CD4-positive, alpha-beta T cell (primary cell): ENCODE measurements around the gene SCUBE1. TPM values are rescaled to one million over a fixed set of nuclear protein-coding genes. Genes with fewer than 3 reads are reported as not detected.

Experiments
- ATAC-seq: fragments of 200-7000 bp; cut with Tn5 transposase; one replicate; pipeline ENCODE4 v1.10.0; 2022; ENCODE audit warnings: mild to moderate bottlenecking; ENCODE audit not compliant: poor library complexity
- CTCF ChIA-PET: fragments of 350-600 bp; sonication (Branson Sonifier 250); formaldehyde crosslinking; loops from one replicate; lab custom pipeline; 2021; ENCODE audit warnings: antibody characterized with exemption, inconsistent platforms; lab: Charles Lee
- POLR2A ChIA-PET: fragments of 350-600 bp; sonication (Branson Sonifier 250); formaldehyde crosslinking; loops from one replicate; lab custom pipeline; 2021; ENCODE audit warnings: antibody characterized with exemption, inconsistent platforms; lab: Charles Lee
- DNase-seq, 14 experiments: peaks; one replicate each; pipeline ENCODE4 v3.0.0-alpha.2; 2013 to 2020; ENCODE audit warnings: mixed read lengths in 2 of 14
- H3K27ac ChIP-seq, 2 donors: one replicate each; pipeline versions ENCODE4 v1.5.1 to v1.7.0; 2013; ENCODE audit warnings: low read length in 2 of 2, low read depth in 1 of 2, mild to moderate bottlenecking in 1 of 2
- H3K27me3 ChIP-seq, 2 experiments: 1 replicate in 1 of 2; 2 replicates in 1 of 2; pipeline versions ENCODE4 v1.6.1 to v1.7.0; 2013; ENCODE audit warnings: low read length in 2 of 2, control low read depth in 1 of 2, mild to moderate bottlenecking in 1 of 2, moderate library complexity in 1 of 2; ENCODE audit not compliant: insufficient read depth in 2 of 2, control insufficient read depth in 1 of 2
- H3K36me3 ChIP-seq: one replicate; pipeline ENCODE4 v1.6.1; 2013; ENCODE audit warnings: low read length, control low read depth; ENCODE audit not compliant: insufficient read depth
- H3K4me1 ChIP-seq: one replicate; pipeline ENCODE4 v1.6.1; 2013; ENCODE audit warnings: low read length, control low read depth; ENCODE audit not compliant: insufficient read depth
- H3K4me3 ChIP-seq: one replicate; pipeline ENCODE4 v1.5.1; 2013; ENCODE audit warnings: mild to moderate bottlenecking, low read length, moderate library complexity
- H3K9me3 ChIP-seq, 2 experiments: 1 replicate in 1 of 2; 2 replicates in 1 of 2; pipeline versions ENCODE4 v1.6.1 to v1.7.0; 2013; ENCODE audit warnings: low read length in 2 of 2, mild to moderate bottlenecking in 2 of 2, control low read depth in 1 of 2, moderate library complexity in 1 of 2; ENCODE audit not compliant: control insufficient read depth in 1 of 2, insufficient read depth in 1 of 2
- H3K27ac Mint-ChIP-seq: one replicate; pipeline ENCODE4 v1.8.0; 2020; ENCODE audit warnings: mixed read lengths
- H3K27me3 Mint-ChIP-seq: one replicate; pipeline ENCODE4 v1.8.0; 2021; ENCODE audit warnings: mixed read lengths
- H3K36me3 Mint-ChIP-seq: one replicate; pipeline ENCODE4 v1.8.0; 2021; ENCODE audit warnings: low read depth, mixed read lengths
- H3K4me1 Mint-ChIP-seq: one replicate; pipeline ENCODE4 v1.8.0; 2021; ENCODE audit warnings: low read depth, mixed read lengths
- H3K4me3 Mint-ChIP-seq: one replicate; pipeline ENCODE4 v1.8.0; 2020; ENCODE audit warnings: mild to moderate bottlenecking, mixed read lengths
- H3K9me3 Mint-ChIP-seq: one replicate; pipeline ENCODE4 v1.8.0; 2020; ENCODE audit warnings: mixed read lengths
- CTCF ChIP-seq: fragments of 200-600 bp; IDR thresholded peaks from one replicate; pipeline ENCODE4 v1.8.0; 2022; ENCODE audit warnings: antibody characterized with exemption, mild to moderate bottlenecking
- intact Hi-C, 2 experiments: fragments of 100-400 bp; cut with DNase I in 1 of 2; cut with micrococcal nuclease in 1 of 2; formaldehyde crosslinking; loops; one replicate each; pipeline versions ENCODE4 v1.15.1 to v1.9.0; 2023 to 2025; cut with DNase I, micrococcal nuclease
- total RNA-seq, 174 experiments: library from RNA in 2 of 174; stranded (reverse) in 2 of 174; gene quantifications; one replicate each; pipeline ENCODE4 v1.2.3 and lab custom pipeline; 2021 to 2026

The SCUBE1 gene
- total RNA-seq, 2 experiments from 2014 or later, result not detected

- no peak overlapping the region for H3K27ac ChIP-seq
- DNase-seq, result peak in 2 of 14 experiments; percentile 33 to 42
- H3K36me3 ChIP-seq, result peaks cover 9% of the 10 kb centered on the region
- H3K9me3 ChIP-seq, result no peaks in the 10 kb centered on the region
- H3K4me1 ChIP-seq, result peaks cover 40% of the 10 kb centered on the region
- intact Hi-C loops, result no loop called here
- H3K9me3 Mint-ChIP-seq, result no peaks in the 10 kb centered on the region
- TF ChIP-seq CTCF, result no peak
- POLR2A ChIA-PET, result no interaction called here
- H3K36me3 Mint-ChIP-seq, result peaks cover 8% of the 10 kb centered on the region
- H3K27me3 Mint-ChIP-seq, result no peaks in the 10 kb centered on the region
- H3K4me1 Mint-ChIP-seq, result peaks cover 15% of the 10 kb centered on the region
- no peak overlapping the region for H3K4me3 Mint-ChIP-seq
- H3K4me3 ChIP-seq, result no peak overlapping the region
- no peaks in the 10 kb centered on the region for H3K27me3 ChIP-seq
- CTCF ChIA-PET, result no interaction called here
- no peak overlapping the region for H3K27ac Mint-ChIP-seq
- ATAC-seq, result no peak
These were observed 187.4 kb downstream of the SCUBE1 start for GRCh38 chr22:43155789-43156188.

- DNase-seq (peak in 2 of 14 experiments; percentile 57 to 67), ATAC-seq (no peak)
- Mint-ChIP-seq H3K4me1 (peaks cover 16% of the 10 kb centered on the region), H3K27me3 (no peaks in the 10 kb centered on the region), H3K36me3 (peaks cover 4% of the 10 kb centered on the region), H3K9me3 (no peaks in the 10 kb centered on the region), H3K4me3 (no peak overlapping the region), H3K27ac (no peak overlapping the region)
- TF ChIP-seq CTCF, result no peak
- peaks cover 43% of the 10 kb centered on the region for H3K4me1 ChIP-seq
- H3K27me3 ChIP-seq, result no peaks in the 10 kb centered on the region
- intact Hi-C loops, result loop anchor here (5.0 kb wide), 2 partner anchors 32 to 1342 kb away; partner anchors contain the start of genes RTL6 (in 1 of the 2) and TTLL12 (in 1 of the 2)
- no peaks in the 10 kb centered on the region for H3K9me3 ChIP-seq
- H3K36me3 ChIP-seq, result peaks cover 7% of the 10 kb centered on the region
- POLR2A ChIA-PET, result no interaction called here
- CTCF ChIA-PET, result no interaction called here
- no peak overlapping the region for H3K4me3 ChIP-seq
- no peak overlapping the region for H3K27ac ChIP-seq
These were observed 188.2 kb downstream of the SCUBE1 start for GRCh38 chr22:43154887-43155536.

GRCh38 chr22:43153899-43154298 is 189.3 kb downstream of the SCUBE1 start:
- H3K36me3 Mint-ChIP-seq, result peaks cover 4% of the 10 kb centered on the region
- H3K9me3 Mint-ChIP-seq, result no peaks in the 10 kb centered on the region
- Histone ChIP-seq H3K27ac (no peak overlapping the region), H3K4me3 (no peak overlapping the region), H3K9me3 (no peaks in the 10 kb centered on the region), H3K27me3 (no peaks in the 10 kb centered on the region), H3K36me3 (peaks cover 5% of the 10 kb centered on the region), H3K4me1 (peaks cover 44% of the 10 kb centered on the region)
- no peak overlapping the region for H3K27ac Mint-ChIP-seq
- H3K4me1 Mint-ChIP-seq, result peaks cover 18% of the 10 kb centered on the region
- H3K4me3 Mint-ChIP-seq, result no peak overlapping the region
- intact Hi-C loops, result loop anchor here (5.0 kb wide), 2 partner anchors 33 to 1343 kb away; partner anchors contain the start of genes RTL6 (in 1 of the 2) and TTLL12 (in 1 of the 2)
- ATAC-seq (no peak), DNase-seq (no peak)
- no peaks in the 10 kb centered on the region for H3K27me3 Mint-ChIP-seq
- ChIA-PET POLR2A (no interaction called here), CTCF (no interaction called here)
- TF ChIP-seq CTCF, result no peak
